Measurements from ENCODE around the gene GALNT11. TPM values are rescaled to one million over a fixed set of nuclear protein-coding genes. Genes with fewer than 3 reads are reported as not detected.
"Not testable (repeated sequence)": the region's sequence is repeated elsewhere in the genome, so short reads cannot be mapped to it uniquely, and the experiment has no call there.

GALNT11 gene
- total RNA-seq, 1 experiment from 2014 or later: 15.1 TPM

DNA sequence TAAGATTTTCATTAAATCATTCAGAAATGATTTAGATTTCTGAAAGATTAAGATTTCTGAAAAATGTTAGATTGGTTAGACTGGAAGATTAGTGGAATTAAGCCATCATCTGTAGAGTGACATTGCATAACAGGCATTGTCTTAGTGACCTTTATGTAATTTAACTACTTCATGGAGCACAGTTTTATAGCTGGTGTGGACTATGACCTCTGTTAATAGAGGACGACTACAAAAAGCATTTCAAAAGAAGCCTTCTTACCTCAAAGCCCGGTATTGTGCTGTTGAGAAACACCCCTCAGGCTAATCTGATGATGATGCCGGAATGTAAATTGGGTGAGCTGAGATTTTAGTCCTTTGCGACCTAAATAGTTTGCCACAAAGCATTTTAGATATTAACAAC is 55.6 kb downstream of the GALNT11 start:
- no peaks in the 10 kb centered on the region for H3K36me3 Mint-ChIP-seq (ENCODE audit: insufficient read depth, unreplicated experiment)
- H3K4me1 Mint-ChIP-seq (ENCODE audit: insufficient read depth, unreplicated experiment): peaks cover 39% of the 10 kb centered on the region
- no peaks in the 10 kb centered on the region for H3K27me3 Mint-ChIP-seq (ENCODE audit: insufficient read depth, unreplicated experiment)
- TF ChIP-seq, protein P1, sequence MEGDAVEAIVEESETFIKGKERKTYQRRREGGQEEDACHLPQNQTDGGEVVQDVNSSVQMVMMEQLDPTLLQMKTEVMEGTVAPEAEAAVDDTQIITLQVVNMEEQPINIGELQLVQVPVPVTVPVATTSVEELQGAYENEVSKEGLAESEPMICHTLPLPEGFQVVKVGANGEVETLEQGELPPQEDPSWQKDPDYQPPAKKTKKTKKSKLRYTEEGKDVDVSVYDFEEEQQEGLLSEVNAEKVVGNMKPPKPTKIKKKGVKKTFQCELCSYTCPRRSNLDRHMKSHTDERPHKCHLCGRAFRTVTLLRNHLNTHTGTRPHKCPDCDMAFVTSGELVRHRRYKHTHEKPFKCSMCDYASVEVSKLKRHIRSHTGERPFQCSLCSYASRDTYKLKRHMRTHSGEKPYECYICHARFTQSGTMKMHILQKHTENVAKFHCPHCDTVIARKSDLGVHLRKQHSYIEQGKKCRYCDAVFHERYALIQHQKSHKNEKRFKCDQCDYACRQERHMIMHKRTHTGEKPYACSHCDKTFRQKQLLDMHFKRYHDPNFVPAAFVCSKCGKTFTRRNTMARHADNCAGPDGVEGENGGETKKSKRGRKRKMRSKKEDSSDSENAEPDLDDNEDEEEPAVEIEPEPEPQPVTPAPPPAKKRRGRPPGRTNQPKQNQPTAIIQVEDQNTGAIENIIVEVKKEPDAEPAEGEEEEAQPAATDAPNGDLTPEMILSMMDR (IDR thresholded peaks at IDR 0.05; ENCODE audit: unreplicated experiment): no peak
- DNase-seq (ENCODE audit: unreplicated experiment): peak; percentile 74
- BruUV-seq (replicated peaks): no TSS peak
- no peak overlapping the region for H3K27ac Mint-ChIP-seq (ENCODE audit: low read depth, unreplicated experiment)
- intact Hi-C loops (cut with micrococcal nuclease): no loop called here
- H3K9me3 Mint-ChIP-seq (ENCODE audit: unreplicated experiment): no peaks in the 10 kb centered on the region
- ChIA-PET POLR2A (interaction anchor here (0.6 to 1.0 kb wide), 3 partner anchors 8 to 446 kb away, joined by 3 to 4 read pairs (median 4); no protein-coding TSS in a partner anchor), CTCF (interaction anchor here (0.5 to 1.0 kb wide), 3 partner anchors 21 to 334 kb away, joined by 3 to 4 read pairs (median 3); no protein-coding TSS in a partner anchor)
- no peak overlapping the region for H3K4me3 Mint-ChIP-seq (ENCODE audit: unreplicated experiment)

DNA sequence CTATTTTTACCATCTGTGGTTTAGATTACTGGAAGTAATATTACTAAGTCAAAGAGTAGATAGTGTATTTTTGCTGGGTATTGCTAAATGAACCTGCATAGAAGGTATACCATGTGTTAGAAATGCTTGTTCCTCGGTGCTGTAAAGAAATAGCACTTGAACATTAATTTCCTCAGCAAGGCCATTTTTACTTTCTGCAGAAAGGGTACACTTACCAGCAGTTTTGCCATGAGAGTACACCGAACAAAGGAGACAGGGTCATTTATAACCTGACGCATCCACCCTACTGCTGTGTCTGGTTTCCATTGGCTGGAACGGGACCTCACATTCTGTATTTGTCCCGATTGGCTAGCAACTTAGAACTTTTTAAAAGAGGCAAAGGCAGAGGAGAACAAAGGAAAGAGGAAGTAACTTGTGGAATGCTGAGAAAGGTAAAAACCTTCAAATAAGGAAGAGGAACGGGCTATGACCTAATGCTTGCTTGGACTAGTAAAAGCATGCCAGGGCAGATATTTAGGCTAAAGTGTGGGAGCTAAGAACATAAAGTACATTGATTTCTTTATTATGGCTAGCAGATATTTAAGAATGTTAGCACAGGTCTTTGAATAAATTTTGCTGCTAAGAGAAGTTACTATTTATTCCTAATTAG is 56.7 kb downstream of the GALNT11 start:
- H3K27me3 Mint-ChIP-seq (ENCODE audit: insufficient read depth, unreplicated experiment); H3K9me3 Mint-ChIP-seq (ENCODE audit: unreplicated experiment); CTCF ChIA-PET; intact Hi-C loops (cut with micrococcal nuclease); H3K36me3 Mint-ChIP-seq (ENCODE audit: insufficient read depth, unreplicated experiment): not testable (repeated sequence)
- peak overlapping the region; percentile 77 for H3K27ac Mint-ChIP-seq (ENCODE audit: low read depth, unreplicated experiment)
- peaks cover 36% of the 10 kb centered on the region for H3K4me1 Mint-ChIP-seq (ENCODE audit: insufficient read depth, unreplicated experiment)
- DNase-seq (ENCODE audit: unreplicated experiment): peak; percentile 38
- POLR2A ChIA-PET: interaction anchor here (1.0 to 1.9 kb wide), 5 partner anchors 9 to 56 kb away, joined by 3 to 8 read pairs (median 4); partner anchors contain the start of gene GALNT11
- TSS peak; percentile 77 for BruUV-seq (replicated peaks)
- H3K4me3 Mint-ChIP-seq (ENCODE audit: unreplicated experiment): peak overlapping the region; percentile 10

DNA sequence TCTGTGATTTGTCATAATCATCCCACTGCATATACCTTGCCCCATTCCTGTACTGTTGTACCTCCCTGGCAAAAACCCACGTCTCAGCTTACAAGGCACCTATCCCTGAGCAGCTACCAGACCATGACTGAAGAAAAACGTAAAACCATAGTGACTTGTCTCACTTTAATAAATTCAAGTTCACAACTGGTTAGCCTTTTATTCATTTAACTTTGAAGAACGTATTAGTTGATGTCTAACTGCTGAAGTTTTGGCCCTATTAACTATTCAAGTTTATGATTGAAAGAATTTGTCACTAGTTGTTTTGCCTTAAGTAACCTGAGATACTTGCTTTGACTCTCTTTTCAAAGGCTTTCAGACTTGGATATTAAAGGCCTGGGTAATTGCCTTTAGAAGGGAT is 59.7 kb downstream of the GALNT11 start:
- intact Hi-C loops (cut with micrococcal nuclease): no loop called here
- ChIA-PET CTCF (interaction anchor here (0.8 kb wide), 1 partner anchor 10 kb away, joined by 3 read pairs; no protein-coding TSS in a partner anchor), POLR2A (interaction anchor here (0.7 to 1.0 kb wide), 2 partner anchors 59 to 117 kb away, joined by 3 read pairs; no protein-coding TSS in a partner anchor)
- H3K4me3 Mint-ChIP-seq (ENCODE audit: unreplicated experiment): no peak overlapping the region
- H3K27me3 Mint-ChIP-seq (ENCODE audit: insufficient read depth, unreplicated experiment): no peaks in the 10 kb centered on the region
- no peaks in the 10 kb centered on the region for H3K36me3 Mint-ChIP-seq (ENCODE audit: insufficient read depth, unreplicated experiment)
- H3K27ac Mint-ChIP-seq (ENCODE audit: low read depth, unreplicated experiment): no peak overlapping the region
- DNase-seq (ENCODE audit: unreplicated experiment): no peak
- peaks cover 7% of the 10 kb centered on the region for H3K9me3 Mint-ChIP-seq (ENCODE audit: unreplicated experiment)
- no TSS peak for BruUV-seq (replicated peaks)
- H3K4me1 Mint-ChIP-seq (ENCODE audit: insufficient read depth, unreplicated experiment): peaks cover 34% of the 10 kb centered on the region
- TF ChIP-seq, protein P1 (IDR thresholded peaks at IDR 0.05; ENCODE audit: unreplicated experiment): no peak

DNA sequence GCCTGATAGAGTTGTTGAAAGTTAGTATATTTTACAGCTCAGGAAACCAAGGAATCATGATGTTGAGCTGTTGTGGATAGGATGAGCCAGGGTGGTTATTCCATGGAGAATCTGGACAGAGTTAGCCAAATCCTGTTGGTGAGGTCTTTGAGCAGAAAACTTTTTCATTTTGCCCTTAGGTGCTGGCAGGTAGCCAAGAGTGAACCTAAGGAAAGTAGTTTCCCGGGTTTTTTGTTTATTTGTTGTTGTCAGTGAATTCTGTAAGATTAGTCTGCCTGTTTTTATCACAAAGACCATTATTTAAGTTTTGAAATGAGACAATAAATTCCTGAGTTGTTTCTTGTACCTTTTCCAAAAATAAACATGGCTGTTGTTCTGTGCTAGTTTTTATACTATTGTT is 61.0 kb downstream of the GALNT11 start:
- TF ChIP-seq, protein P1 (IDR thresholded peaks at IDR 0.05; ENCODE audit: unreplicated experiment): no peak
- Mint-ChIP-seq H3K27me3 (ENCODE audit: insufficient read depth, unreplicated experiment) (no peaks in the 10 kb centered on the region), H3K36me3 (ENCODE audit: insufficient read depth, unreplicated experiment) (no peaks in the 10 kb centered on the region), H3K4me3 (ENCODE audit: unreplicated experiment) (no peak overlapping the region), H3K9me3 (ENCODE audit: unreplicated experiment) (peaks cover 7% of the 10 kb centered on the region), H3K27ac (ENCODE audit: low read depth, unreplicated experiment) (no peak overlapping the region), H3K4me1 (ENCODE audit: insufficient read depth, unreplicated experiment) (peaks cover 34% of the 10 kb centered on the region)
- DNase-seq (ENCODE audit: unreplicated experiment): peak; percentile 56
- no TSS peak for BruUV-seq (replicated peaks)
- CTCF ChIA-PET: interaction anchor here (0.6 kb wide), 2 partner anchors 525 to 1176 kb away, joined by 3 read pairs; no protein-coding TSS in a partner anchor
- intact Hi-C loops (cut with micrococcal nuclease): no loop called here
- POLR2A ChIA-PET: interaction anchor here (1.5 kb wide), 1 partner anchor 9 kb away, joined by 3 read pairs; no protein-coding TSS in a partner anchor
